ENCODE results near the gene UQCRHL.

- TF ChIP-seq CTCF (IDR thresholded peaks at IDR 0.05; ENCODE audit: low read depth, low read length, poor library complexity, severe bottlenecking) (no peak), EZH2phosphoT487 (IDR thresholded peaks at IDR 0.05; ENCODE audit: borderline replicate concordance, low read length) (no peak)
Observed at GRCh38 chr1:15807121-15807520, 328 bp downstream of the UQCRHL start.
